HG03097 (cell line): Measurements from ENCODE around the gene PID1.

Experiments
- ATAC-seq: cut with Tn5 transposase; IDR thresholded peaks from one replicate; pipeline ENCODE4 v1.9.1; 2021; ENCODE audit not compliant: unreplicated experiment, low FRiP score

Gene PID1

DNA sequence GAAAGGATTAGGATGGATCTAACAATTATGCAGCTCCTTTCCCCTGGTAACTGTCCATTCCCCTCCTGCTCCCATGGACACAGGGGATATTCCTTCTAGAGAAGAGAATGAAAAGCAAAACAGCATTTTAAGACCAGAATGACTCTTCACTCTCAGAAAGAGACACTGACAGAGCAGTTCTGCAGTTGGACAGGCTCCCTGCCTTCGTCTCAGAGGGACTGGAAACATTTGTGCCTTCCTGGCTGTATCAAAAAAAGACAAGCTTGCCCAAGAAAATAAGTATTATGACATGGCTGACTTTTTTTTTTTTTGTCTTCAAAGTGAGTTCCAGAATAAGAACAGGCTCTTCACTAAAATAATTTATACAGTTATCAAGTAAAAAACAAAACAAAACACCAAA is 9.5 kb downstream of the PID1 start:
- no peak for ATAC-seq

DNA sequence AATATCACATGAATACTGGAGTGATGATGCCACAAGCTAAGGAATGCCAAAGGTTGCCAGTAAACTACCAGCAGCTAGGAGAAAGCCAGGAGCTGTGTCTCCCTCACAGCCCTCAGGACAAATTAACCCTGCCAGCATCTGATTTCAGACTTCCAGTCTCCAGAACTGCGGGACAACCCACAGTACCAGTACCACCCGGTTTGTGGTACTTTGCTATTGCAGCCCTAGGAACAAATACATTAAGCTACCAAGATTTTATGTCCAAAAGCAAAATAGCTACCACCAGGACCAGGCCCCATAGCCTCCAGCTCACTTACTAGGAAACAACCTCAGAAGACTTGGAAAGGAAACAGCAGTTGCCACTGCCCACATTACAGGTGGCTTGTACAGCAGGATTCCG is 10.0 kb downstream of the PID1 start:
- ATAC-seq = no peak

DNA sequence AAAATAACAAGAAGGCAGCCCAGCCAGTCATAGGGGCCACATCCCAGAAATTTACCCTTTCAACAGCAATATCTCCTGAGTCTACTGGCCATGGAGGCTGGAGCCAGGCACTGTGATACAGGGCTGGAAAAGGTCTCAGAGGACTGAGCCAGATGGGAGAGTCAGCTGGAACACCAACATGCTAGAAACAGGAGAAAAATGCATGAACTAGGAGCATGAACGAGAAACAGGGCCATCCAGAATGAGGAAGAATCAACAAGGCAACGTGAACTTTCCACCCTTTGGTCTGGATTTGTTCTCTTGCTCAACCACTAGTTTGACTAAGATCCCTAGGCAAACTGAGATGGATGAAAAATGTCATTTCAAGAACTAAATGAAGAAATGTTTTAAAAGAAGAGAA is 13.1 kb downstream of the PID1 start:
- no peak for ATAC-seq

DNA sequence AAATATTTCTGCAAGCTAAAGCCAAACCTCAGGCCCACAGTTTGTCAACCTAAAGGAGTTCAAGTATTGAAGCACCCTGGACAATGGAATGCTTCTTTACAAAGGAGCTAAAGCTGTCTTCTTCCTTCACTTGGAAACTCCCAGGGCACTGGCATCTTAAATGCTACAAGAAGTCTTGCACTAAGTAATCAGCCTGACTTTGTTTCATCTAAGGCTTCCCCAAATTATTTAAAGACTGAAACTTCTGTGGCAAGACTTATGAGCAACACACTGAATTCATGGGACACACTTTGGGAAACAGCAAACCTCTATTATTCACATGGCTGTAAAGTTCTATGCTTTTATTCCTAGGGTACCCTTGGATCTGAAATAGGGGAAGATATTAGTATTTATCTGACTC is 14.7 kb downstream of the PID1 start:
- ATAC-seq = no peak

DNA sequence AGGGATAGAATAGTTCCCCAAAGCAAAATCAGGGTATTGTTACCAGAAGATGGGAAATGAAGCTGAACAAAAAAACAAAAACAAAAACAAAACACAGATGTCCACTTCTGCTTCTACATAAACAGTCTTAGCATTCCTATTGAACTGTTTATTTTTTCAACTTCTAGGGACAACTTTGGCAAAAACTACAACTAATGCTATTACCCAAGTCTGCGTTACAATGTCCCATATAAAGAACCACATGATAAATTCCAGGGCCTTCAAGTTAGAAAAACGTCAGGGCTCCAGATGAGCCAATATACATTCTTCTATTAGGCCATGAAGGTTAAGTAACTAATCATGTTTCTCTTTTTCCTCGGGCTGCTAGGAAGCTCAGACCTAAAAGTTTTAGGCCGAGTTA is 16.9 kb downstream of the PID1 start:
- ATAC-seq = no peak

DNA sequence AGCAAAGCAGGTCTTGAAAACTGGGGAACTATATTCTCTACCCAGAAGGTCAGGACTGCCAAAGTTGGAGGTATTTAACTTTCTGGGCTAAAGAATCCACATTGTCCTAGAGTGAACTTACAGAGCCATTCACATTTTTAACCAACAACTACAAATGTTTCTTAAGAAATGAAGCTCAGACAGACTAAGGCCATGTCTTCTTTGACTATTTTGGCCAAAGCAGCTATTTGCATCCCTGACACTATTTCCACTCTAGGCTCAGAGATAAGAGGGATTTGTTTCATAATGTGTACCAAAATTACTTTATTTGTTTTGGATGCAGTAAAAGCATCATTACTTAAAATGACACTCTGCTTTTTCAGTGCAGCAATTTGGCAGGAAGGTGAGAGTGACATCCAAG is 18.1 kb downstream of the PID1 start:
- ATAC-seq = no peak

DNA sequence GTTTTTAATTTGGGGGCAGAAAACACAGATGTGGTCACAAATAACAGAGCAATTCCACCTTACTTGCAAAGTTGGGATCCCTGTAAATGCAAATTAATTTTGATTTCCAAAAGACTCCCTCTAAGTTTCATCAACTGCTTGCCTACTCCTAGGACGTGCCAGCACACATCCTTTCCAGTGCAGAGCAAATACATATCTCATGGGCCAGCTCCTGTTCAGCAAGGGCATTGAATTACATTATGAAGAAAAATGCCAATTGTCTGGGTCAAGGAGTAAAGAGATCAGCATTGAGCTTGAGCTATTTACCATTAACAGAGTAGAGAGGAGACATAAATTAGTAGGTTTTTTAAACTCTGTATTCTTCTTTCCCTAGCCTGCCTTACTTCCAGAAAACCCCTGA is 18.8 kb downstream of the PID1 start:
- no peak for ATAC-seq

DNA sequence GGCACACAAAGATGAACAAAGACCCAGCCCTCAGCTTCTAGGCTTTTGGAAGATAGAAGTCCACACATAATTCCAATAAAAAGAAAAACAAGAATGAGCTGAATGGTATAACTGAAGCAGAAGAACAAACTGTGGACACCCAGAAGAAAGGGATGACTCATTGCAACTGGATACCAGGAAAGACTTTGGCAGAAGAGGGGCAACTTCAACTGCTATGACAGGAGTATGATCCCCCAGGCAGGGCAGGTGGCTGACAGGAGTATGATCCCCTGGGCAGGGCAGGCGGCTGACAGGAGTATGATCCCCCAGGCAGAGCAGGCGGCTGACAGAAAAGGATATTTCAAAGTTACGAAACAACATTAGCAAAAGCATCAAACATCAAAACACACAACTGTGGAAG is 21.6 kb downstream of the PID1 start:
- no peak for ATAC-seq

DNA sequence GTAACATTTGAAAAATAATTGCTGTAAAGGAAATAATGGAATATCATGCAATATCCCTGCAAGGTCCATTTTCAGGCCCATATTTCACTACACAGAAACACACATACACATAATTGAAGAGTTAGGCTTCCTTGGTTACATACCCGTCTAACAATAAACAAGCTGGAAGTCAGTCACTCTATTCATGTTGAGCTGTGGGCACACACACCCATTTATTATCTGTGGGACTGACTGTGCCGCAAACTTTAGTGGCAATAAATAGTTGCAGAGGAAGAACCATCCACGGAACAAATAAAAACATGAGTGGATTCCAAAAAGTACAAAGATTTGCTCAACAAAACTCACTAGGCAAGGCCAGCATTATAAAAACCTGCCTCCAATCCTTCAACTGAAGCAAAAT is 24.8 kb downstream of the PID1 start:
- ATAC-seq = no peak

DNA sequence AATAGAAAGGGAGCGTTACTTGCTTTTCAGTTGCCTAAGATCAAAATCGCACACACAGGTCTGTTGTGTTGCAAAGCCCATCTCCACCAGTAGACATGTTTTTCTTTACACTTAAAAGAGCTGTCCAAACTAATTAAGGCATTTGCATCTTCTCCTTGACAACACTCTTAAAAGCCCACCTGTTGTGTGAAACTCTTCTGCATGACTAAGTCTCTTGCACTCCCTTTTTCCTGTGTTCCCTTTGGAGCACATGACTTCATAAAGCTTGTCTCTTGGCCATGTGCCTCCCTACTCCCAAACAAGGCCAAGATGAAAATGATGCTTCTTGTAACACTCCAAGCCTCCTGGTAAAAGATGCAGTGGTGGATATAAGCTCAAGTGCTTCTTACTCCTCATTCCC is 26.1 kb downstream of the PID1 start:
- no peak for ATAC-seq

DNA sequence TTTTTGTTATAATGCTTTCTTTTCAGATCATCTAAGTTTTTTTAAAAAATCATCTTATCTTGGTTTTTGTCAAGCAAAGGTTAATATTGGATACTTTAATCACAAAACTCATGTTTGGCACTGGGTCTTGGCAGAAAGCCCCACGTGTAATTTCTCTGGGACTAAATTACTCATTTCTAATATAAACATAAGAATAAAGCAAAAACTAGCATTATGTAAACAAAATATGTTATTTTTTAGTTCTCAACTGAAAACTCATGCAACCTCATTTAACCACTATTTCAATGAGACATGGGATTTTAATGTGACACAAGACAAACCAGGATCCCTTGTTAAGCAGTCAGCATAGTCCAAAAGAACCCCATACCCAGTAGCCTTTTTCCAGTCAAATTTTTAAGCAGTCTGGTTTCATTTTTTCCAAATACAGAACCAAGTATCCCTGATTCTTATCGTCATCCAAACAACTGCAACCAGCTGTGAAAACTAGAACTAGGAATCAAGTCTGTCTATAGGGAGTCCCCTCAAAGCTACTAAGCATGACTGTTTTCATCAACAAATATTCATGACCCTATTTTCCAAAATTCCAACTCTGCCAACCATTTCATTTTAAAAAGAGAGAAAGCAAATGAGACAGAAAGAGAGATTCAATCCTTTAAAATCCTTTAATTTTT is 27.1 kb downstream of the PID1 start:
- no peak for ATAC-seq

DNA sequence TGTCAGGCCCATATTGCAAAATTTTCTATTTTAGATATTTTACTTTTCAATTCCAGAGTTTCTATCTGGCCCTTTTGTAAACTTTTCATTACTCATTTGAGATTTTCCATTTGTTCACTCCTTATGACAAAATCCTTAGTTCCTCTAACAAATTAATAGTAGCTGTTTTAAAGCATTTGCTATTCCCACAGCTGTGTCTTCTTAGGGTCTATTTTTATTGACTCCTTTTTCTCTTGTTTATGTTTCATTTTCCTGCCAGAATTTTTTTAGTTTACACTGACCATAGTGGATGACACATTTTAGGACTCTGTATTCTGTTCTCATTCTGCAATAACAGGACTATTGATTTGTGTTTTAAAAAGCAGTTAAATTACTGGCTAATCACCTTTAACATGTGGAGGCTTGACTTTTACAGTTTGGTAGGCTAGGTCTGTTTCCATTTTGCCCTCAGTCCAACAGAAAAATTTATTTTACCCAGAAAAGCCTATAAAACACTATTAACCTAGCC is 30.0 kb downstream of the PID1 start:
- no peak for ATAC-seq

DNA sequence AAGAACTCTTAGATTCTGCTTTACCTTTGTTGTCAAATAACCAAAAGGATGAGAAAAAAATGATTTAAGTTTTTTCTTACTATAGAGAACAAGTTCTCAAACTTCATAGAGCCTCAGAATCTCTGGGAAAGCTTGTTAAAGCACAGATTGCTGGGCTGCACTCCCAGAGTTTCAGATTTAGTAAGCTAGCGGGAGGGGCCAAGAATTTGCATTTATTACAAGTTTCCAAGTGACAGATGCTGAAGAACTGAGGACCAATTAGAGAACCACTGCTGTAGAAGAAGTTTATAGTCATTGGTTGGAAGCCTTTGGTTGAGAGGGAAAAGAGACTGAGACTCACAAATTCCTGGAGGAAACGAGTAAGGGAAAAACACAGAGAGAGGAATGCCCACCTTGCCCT is 32.1 kb downstream of the PID1 start:
- ATAC-seq = no peak

DNA sequence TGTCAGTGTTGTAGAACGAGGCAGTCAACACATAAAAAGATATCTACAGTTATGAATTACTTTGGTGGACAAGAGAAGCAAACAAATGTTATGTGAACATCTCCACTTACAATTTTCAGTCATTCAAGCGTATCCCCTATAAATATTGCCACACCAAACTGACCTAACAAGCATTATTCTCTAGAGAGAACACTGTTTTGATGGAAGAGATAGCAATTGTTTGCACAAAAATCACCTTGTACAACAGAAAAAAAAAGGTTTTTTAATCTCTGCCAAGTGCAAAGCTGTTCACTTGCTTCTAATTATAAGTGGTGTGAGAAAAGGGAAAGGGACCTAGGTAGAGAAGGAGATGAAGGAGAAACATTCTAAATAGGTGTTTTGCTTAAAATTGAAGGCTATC is 33.8 kb downstream of the PID1 start:
- ATAC-seq = no peak

DNA sequence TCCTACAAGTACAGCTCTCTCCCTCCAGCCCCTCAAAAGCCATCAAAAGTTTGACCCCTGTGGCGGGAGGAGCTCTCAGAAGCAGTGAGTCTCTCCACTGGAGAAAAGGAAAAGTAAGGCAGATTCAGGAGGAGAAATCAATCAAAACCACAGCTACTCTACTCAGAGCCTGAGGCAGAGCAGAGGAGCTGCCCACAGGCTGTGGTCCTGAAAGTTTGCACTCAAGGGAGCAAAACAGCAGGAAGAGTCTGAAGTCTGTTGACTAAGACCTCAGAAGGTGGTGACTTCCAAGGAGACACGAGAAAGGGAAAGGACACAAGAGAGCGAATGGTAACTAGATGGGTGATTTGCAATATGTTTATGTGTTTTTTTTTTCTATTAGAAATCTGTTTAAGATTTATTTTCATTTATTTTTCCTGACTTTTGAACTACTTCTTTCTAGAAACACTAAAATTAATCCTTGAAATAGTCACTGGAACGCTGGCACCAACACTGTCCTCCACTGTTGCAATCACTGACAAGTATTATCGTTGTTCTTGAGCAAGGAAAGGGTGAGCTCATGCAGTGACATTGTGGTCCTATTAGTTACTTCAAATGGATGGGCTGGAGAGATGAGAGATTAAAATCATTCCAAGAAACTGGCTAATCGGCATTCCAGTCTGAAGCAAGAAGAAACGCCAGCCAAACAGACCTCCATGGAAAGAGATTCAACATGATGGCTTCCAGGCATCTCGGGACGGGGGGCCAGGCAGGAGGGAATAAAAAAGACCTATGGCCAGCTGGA is 35.8 kb downstream of the PID1 start:
- ATAC-seq = no peak

DNA sequence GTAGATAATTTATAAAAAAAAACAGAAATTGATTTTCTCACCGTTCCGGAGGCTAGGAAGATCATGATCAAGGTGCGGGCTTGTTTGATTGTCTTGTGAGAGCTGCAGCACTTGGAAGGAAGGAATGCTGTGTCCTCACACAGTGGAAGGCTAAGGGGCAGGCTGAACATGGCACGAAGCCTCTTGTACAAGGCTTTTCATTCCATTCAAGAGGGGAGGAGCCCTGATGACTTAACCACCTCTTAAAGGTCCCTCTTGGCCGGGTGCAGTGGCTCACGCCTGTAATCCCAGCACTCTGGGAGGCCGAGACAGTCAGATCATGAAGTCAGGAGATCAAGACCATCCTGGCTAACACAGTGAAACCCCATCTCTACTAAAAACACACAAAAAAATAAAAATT is 39.2 kb downstream of the PID1 start:
- no peak for ATAC-seq

DNA sequence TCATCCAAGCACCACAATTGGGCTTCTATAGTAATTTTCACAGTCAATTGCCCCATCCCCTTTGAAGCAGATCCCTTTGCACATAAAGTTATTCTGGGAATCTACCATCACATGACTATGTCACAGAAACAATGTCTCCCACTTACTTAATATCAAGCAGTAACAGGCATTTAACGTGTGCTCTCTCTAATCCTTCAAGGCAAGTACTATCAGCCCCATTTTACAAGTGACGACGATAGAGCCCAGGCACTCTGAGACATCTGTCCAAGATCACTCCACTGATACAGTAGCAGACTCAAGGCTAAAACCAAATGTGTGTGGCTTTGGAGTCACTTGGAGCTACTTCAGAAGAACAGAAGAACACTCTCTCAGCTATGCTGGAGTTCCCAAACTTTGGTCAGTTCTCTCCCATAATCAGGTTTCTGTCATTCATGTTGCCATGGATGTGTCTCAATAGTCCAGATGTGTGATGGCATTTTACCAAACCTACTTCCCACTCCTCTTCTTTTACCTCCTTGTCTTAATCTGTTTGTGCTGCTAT is 39.7 kb downstream of the PID1 start:
- ATAC-seq = no peak

DNA sequence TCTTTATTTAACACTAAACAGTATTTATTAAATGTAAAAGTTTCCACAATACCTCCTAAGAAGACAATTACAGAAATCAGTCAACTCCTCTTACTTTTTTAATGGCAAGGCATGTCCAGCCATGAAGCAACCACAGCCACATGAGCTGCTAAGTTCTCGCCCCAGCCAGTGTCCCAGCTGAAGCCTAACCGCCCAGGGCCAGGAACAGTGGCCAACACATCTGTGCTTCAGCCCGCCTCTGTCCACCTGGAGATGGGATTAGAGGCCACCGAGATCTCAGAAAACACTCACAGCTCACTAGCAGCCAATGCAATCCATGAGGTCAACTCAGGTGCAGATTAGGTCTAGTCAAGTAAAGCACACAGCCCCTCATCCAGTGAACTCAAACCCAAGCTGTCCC is 40.2 kb downstream of the PID1 start:
- ATAC-seq = no peak

DNA sequence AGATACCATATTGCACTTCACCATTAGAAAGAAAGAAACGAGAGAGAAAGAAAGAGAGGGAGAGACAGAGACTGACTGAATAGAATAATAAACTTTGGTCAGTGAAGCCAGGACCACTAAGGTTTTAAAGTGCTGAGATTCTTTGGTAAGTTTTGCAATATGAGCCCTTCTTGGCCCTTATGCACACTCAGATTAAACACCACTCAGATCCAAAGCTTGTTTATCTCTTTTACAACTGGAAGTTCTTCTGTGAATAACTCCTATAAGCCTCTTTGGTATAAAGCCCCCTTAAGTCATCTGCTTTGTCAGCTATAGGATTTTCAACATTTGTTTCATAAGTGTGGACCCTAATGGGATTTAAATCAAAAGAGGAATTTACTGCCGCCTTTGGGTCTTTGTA is 40.8 kb downstream of the PID1 start:
- no peak for ATAC-seq

DNA sequence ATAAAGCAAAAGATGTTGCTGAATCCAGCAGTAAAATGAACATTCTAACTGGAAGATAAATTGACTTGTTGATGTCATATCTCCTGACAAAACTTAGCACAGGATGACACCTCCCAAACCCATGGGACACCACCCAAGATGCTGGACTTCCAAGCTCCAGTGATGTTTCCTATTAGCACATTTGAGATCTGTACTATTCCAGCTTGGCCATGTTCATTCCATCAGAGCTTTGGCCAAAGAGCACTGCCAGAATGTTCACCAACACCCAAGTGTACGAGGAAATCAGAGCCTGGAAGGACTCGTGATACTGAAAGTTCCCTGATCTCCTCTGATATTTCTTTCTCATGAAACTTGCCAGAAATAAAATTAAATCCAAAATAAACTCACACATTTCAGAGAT is 44.7 kb downstream of the PID1 start:
- no peak for ATAC-seq

DNA sequence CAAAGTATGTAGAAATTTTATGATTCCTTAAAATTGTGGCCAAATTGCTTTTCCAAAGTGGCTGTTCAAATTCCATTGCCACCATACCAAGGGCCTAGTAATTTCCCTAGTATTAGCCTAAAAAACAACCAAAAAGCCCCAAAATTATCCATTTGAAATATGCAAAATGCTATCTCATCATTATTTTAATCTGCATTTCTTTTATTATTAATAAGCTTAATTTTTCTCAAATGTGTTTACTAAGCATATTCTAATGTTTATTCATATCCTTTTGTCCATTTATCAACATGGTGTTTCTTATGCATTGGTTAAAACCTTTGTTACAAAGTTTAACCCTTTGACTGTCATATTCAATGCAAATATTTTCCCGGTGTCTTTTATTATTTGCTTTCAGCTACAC is 48.0 kb downstream of the PID1 start:
- ATAC-seq = no peak

DNA sequence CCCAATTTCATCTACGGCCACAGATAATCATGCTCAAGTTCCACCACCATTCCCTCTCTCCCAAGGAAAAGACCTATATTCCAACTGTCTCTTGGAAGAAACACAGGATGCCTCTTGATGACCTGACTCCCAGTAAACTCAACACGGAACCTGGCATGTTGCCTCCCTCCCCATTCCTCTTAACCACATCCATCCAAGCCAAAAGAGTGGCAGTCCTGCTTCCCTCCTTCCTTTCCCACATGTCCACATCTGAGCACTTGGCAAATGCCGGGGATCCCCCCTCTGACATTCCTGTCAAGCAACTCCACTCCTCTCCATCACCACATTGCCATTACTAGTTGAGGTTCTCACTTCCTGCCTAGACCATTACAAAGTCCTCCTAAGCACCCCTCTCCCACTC is 49.4 kb downstream of the PID1 start:
- ATAC-seq = no peak
